ENCODE data around the gene AMFR. TPM values are rescaled to one million over a fixed set of nuclear protein-coding genes. Genes with fewer than 3 reads are reported as not detected.

The AMFR gene
- total and polyA plus RNA-seq, 2 of the 13 experiments (the other 11 are each of a cell fraction or from before 2014, with no cell fraction given) = 52.9 to 108 TPM

GRCh38 chr16:56408379-56409098 is 16.8 kb downstream of the AMFR start (continued):
- no peak for TF ChIP-seq USF2 (IDR thresholded peaks at IDR 0.05; ENCODE audit: low read depth, low read length)
- TF ChIP-seq USF2 (CRISPR knock-in tag; IDR thresholded peaks at IDR 0.05; ENCODE audit: borderline replicate concordance) = no peak
- TF ChIP-seq ZNF724P (CRISPR knock-in tag; IDR thresholded peaks at IDR 0.05; ENCODE audit: borderline replicate concordance) = no peak
- no peak for TF ChIP-seq U2AF2 (IDR thresholded peaks at IDR 0.05; ENCODE audit: low read depth, low read length)
- no peak for TF ChIP-seq AKAP8 (CRISPR knock-in tag; IDR thresholded peaks at IDR 0.05)
- TF ChIP-seq ZNF607 (CRISPR knock-in tag; IDR thresholded peaks at IDR 0.05; ENCODE audit: borderline replicate concordance) = no peak
- no peak for TF ChIP-seq ZNF800 (CRISPR knock-in tag; IDR thresholded peaks at IDR 0.05)
- no peak for TF ChIP-seq GABPB1 (CRISPR knock-in tag; IDR thresholded peaks at IDR 0.05)
- no peak for TF ChIP-seq MATR3 (CRISPR knock-in tag; IDR thresholded peaks at IDR 0.05)
- no peak for TF ChIP-seq KLF12 (CRISPR knock-in tag; IDR thresholded peaks at IDR 0.05; ENCODE audit: borderline replicate concordance)
- TF ChIP-seq ELF3 (CRISPR knock-in tag; IDR thresholded peaks at IDR 0.05) = peak; percentile 66
- 0 out of 2 replicates have a peak, but pooled peaks have one; percentile 22 for TF ChIP-seq ZBTB21 (CRISPR knock-in tag; IDR thresholded peaks at IDR 0.05)
- no peak for TF ChIP-seq ZFAT (CRISPR knock-in tag; conservative IDR thresholded peaks at IDR 0.05)
- no peak for TF ChIP-seq ZFP82 (CRISPR knock-in tag; IDR thresholded peaks at IDR 0.05; ENCODE audit: borderline replicate concordance)
- no peak for TF ChIP-seq HMGXB3 (CRISPR knock-in tag; IDR thresholded peaks at IDR 0.05; ENCODE audit: borderline replicate concordance)
- TF ChIP-seq KAT7 (CRISPR knock-in tag; IDR thresholded peaks at IDR 0.05; ENCODE audit: borderline replicate concordance) = no peak
- no peak for TF ChIP-seq MTERF4 (CRISPR knock-in tag; IDR thresholded peaks at IDR 0.05)
- TF ChIP-seq ZNF652 (CRISPR knock-in tag; IDR thresholded peaks at IDR 0.05; ENCODE audit: borderline replicate concordance, low read depth) = no peak
- no peak for TF ChIP-seq ZNF781 (CRISPR knock-in tag; IDR thresholded peaks at IDR 0.05; ENCODE audit: borderline replicate concordance, not compliant biosample characterization)
- TF ChIP-seq ZNF34 (CRISPR knock-in tag; IDR thresholded peaks at IDR 0.05; ENCODE audit: borderline replicate concordance) = no peak
- TF ChIP-seq CENPX (CRISPR knock-in tag; IDR thresholded peaks at IDR 0.05) = no peak
- no peak for TF ChIP-seq POLR2A (IDR thresholded peaks at IDR 0.05; ENCODE audit: insufficient read depth in 1 of 2, low read depth in 2 of 2, low read length in 2 of 2)
